ENCODE data around the gene SSH3. TPM values are rescaled to one million over a fixed set of nuclear protein-coding genes. Genes with fewer than 3 reads are reported as not detected.
A peak's percentile ranks its signal among the peaks of the same experiment; 100 is the strongest.

Gene SSH3
- total and polyA plus RNA-seq, 2 of the 4 experiments (the other 2 are of a cell fraction): 7.3 to 26.7 TPM

DNA sequence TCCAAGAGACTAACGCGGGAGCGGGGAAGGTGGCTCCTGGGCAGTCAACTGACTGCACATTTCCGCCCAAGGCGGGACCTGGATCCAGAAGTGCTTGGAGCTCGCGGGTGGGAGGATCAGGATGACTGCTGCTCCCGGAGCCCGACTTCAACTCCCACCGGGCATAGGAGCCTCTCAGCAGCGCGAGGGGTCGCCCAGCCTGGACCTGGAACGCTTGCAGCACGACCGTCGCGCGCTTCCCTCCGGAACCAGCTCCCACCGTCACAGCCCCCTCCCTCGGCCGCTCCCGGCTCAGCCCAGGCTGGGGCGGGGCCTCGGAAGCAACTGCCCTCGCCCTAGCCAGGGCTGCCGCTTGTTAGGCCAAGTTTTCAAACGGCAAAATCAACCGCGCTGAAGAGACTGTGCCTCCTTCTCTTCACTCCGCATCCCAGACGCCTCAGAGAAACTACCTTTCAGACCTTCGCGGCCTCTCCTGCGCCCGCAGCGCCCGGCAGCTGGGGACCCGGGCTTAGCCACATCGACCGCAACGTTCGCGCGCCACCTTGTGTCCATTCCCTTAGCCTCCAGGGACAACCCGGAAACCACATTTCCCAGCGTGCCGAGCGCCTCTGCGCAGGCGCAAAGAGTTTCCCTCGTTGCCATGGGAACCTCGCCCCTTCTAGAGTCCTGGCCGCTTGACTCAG is 14.0 kb downstream of the SSH3 start:
- H2AK9ac ChIP-seq (replicated peaks; ENCODE audit: low read depth, low read length, poor library complexity): peak overlapping the region; percentile 87
- no peaks in the 10 kb centered on the region; a peak in 1 of 4 replicates for H3K79me1 ChIP-seq (ENCODE audit: low read depth in 1 of 2, low read length in 2 of 2)
- 0 out of 2 replicates have a peak, but pooled peaks cover 2% of the 10 kb centered on the region for H3K4me1 ChIP-seq (ENCODE audit: control insufficient read depth, insufficient read depth, low read length)
- H3K9me1 ChIP-seq (ENCODE audit: insufficient read depth, low read length): peaks cover 3% of the 10 kb centered on the region; the same call in 1 of the 2 replicates
- DNase-seq: peak; percentile 89
- peak; percentile 89 for ATAC-seq (ENCODE audit: low read depth)
- peak overlapping the region; percentile 47 for H2BK5ac ChIP-seq (ENCODE audit: low read depth, low read length, poor library complexity, severe bottlenecking)
- H4K5ac ChIP-seq (ENCODE audit: low read depth, low read length): peak overlapping the region; percentile 51
- ChIA-PET POLR2A (ENCODE audit: unreplicated experiment) (interaction anchor here (1.4 kb wide), 1 partner anchor 56 kb away, joined by 7 read pairs; no protein-coding TSS in a partner anchor), CTCF (interaction anchor here (0.6 to 1.6 kb wide), 15 partner anchors 8 to 372 kb away, joined by 3 to 13 read pairs (median 5); partner anchors contain the start of genes GRK2 and SSH3)
- H2BK120ac ChIP-seq (ENCODE audit: low read depth, low read length): peak overlapping the region; percentile 54; the same call in 1 of the 2 replicates
- H3K4ac ChIP-seq (ENCODE audit: low read depth, low read length): peak overlapping the region; percentile 78
- no peaks in the 10 kb centered on the region for H3K9me3 ChIP-seq (ENCODE audit: control insufficient read depth, insufficient read depth, low read length)
- no peak overlapping the region; the same call in 1 of the 2 replicates for H3K18ac ChIP-seq (ENCODE audit: low read depth, low read length)
- H2AFZ ChIP-seq (replicated peaks; ENCODE audit: low read length, poor library complexity): peak overlapping the region; percentile 98
- in situ Hi-C loops (cut with MboI; ENCODE audit: low sequenced_read_pairs): loop anchor here (5.0 to 10.0 kb wide), 2 partner anchors 55 to 233 kb away; no protein-coding TSS in a partner anchor
- H3K36me3 ChIP-seq (ENCODE audit: control insufficient read depth, insufficient read depth, low read length): no peaks in the 10 kb centered on the region
- H3K27ac ChIP-seq (ENCODE audit: insufficient read depth, low read length): peak overlapping the region; percentile 42
- intact Hi-C loops (cut with micrococcal nuclease): loop anchor here (1.0 kb wide), 3 partner anchors 51 to 236 kb away; partner anchors contain the start of gene GRK2
- H2AK5ac ChIP-seq (ENCODE audit: low read depth, low read length): no peak overlapping the region
- H3K23ac ChIP-seq (ENCODE audit: low read depth, low read length): peak overlapping the region; percentile 80
- peak overlapping the region; percentile 76; the same call in 1 of the 2 replicates for H3K56ac ChIP-seq (ENCODE audit: extremely low read depth, insufficient read depth, low read length)
- peak overlapping the region; percentile 22 to 90; a peak in 2 of 4 replicates for H4K8ac ChIP-seq (ENCODE audit: low read depth in 2 of 2, low read length in 2 of 2)
- peak overlapping the region; percentile 26; the same call in 1 of the 2 replicates for H2BK20ac ChIP-seq (ENCODE audit: low read depth, low read length)
- H4K91ac ChIP-seq (ENCODE audit: insufficient read depth, low read depth, low read length): peak overlapping the region; percentile 90
- peak overlapping the region; percentile 85 for H3K14ac ChIP-seq (replicated peaks; ENCODE audit: low read depth, low read length)
- peaks cover 2% of the 10 kb centered on the region; the same call in 1 of the 2 replicates for H4K20me1 ChIP-seq (ENCODE audit: insufficient read depth, low read length)
- no TSS peak for BruUV-seq (replicated peaks)
- H2BK15ac ChIP-seq (ENCODE audit: low read depth, low read length): peak overlapping the region; percentile 70; the same call in 1 of the 3 replicates
- dilution Hi-C loops (cut with HindIII; ENCODE audit: low sequenced_read_pairs, unreplicated experiment): no loop called here
- H3K9ac ChIP-seq (ENCODE audit: low read depth, low read length): peak overlapping the region; percentile 43
- TF ChIP-seq, protein P1, sequence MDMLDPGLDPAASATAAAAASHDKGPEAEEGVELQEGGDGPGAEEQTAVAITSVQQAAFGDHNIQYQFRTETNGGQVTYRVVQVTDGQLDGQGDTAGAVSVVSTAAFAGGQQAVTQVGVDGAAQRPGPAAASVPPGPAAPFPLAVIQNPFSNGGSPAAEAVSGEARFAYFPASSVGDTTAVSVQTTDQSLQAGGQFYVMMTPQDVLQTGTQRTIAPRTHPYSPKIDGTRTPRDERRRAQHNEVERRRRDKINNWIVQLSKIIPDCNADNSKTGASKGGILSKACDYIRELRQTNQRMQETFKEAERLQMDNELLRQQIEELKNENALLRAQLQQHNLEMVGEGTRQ (IDR thresholded peaks at IDR 0.05; ENCODE audit: low read depth, low read length): no peak
- TF ChIP-seq MAZ (IDR thresholded peaks at IDR 0.05; ENCODE audit: borderline replicate concordance, low read depth, low read length): peak; percentile 69; the same call in 1 of the 2 replicates
- TF ChIP-seq FOS (IDR thresholded peaks at IDR 0.05; ENCODE audit: low read depth, low read length): no peak
- TF ChIP-seq POLR2A (IDR thresholded peaks at IDR 0.05; ENCODE audit: low read depth, low read length): peak; percentile 62; the same call in 1 of the 2 replicates
- TF ChIP-seq SMC3 (IDR thresholded peaks at IDR 0.05; ENCODE audit: low read depth, low read length): peak; percentile 91
- TF ChIP-seq, protein P2, sequence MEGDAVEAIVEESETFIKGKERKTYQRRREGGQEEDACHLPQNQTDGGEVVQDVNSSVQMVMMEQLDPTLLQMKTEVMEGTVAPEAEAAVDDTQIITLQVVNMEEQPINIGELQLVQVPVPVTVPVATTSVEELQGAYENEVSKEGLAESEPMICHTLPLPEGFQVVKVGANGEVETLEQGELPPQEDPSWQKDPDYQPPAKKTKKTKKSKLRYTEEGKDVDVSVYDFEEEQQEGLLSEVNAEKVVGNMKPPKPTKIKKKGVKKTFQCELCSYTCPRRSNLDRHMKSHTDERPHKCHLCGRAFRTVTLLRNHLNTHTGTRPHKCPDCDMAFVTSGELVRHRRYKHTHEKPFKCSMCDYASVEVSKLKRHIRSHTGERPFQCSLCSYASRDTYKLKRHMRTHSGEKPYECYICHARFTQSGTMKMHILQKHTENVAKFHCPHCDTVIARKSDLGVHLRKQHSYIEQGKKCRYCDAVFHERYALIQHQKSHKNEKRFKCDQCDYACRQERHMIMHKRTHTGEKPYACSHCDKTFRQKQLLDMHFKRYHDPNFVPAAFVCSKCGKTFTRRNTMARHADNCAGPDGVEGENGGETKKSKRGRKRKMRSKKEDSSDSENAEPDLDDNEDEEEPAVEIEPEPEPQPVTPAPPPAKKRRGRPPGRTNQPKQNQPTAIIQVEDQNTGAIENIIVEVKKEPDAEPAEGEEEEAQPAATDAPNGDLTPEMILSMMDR (conservative IDR thresholded peaks at IDR 0.05; ENCODE audit: low read depth, low read length): peak; percentile 99
- TF ChIP-seq NFE2L2 (IDR thresholded peaks at IDR 0.05; ENCODE audit: low read depth, low read length): no peak
- TF ChIP-seq CEBPB (IDR thresholded peaks at IDR 0.05; ENCODE audit: low read depth, low read length): no peak
- TF ChIP-seq RAD21 (IDR thresholded peaks at IDR 0.05; ENCODE audit: low read length): peak; percentile 96
- peak overlapping the region; percentile 74 for H3K4me2 ChIP-seq (ENCODE audit: low read depth, low read length)
- no peaks in the 10 kb centered on the region for H3K27me3 ChIP-seq (ENCODE audit: control insufficient read depth, insufficient read depth, low read length)
- peak overlapping the region; percentile 67 for H3K4me3 ChIP-seq (ENCODE audit: insufficient read depth, low read depth, low read length)
- WGBS, 2 experiments (ENCODE audit: extremely low coverage in 2 of 2, insufficient read length in 1 of 2): 0% methylated on average over 32 of the region's 55 CpGs; no CpG with 5 or more reads in 1 of the 2 experiments
